Tibial nerve (tissue), 3 donors: Measurements from ENCODE around the gene PPP2R3A.

Source experiments
- POLR2A ChIP-seq, 2 donors: fragments of 450-650 bp; IDR thresholded peaks; one replicate each; pipeline ENCODE4 v1.6.1; 2017; ENCODE audit warnings: antibody characterized with exemption in 2 of 2, mild to moderate bottlenecking in 2 of 2, moderate library complexity in 2 of 2
- TF ChIP-seq, protein P1 (sequence below), 5 experiments: fragments of 200-600 bp in 3 of 5; fragments of 450-650 bp in 2 of 5; sonication (generic) in 3 of 5; IDR thresholded peaks; one replicate each; pipeline ENCODE4 v1.5.1; 2016 to 2019; ENCODE audit warnings: antibody characterized with exemption in 5 of 5, mild to moderate bottlenecking in 3 of 5, moderate library complexity in 2 of 5

DNA sequence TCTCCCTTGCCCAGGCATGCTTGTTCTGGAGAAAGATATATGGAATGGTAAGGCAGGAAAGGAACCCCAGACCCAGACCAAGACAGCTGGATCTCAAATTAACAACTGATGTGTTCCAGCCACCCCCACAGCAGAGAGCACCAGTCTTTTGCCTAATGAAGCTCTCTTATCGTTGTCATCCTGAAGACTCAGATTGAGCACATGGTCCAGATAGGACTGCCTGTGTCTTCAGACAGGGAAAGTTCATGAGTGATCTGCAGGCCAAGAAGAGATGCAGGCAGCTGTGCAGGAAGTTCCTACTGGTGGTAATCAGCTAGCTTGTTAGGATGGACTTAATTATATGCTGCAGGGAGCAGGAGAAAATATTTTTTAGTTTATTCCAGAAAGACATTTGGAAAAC, 53.3 kb downstream of the PPP2R3A start:
- TF ChIP-seq, protein P1, sequence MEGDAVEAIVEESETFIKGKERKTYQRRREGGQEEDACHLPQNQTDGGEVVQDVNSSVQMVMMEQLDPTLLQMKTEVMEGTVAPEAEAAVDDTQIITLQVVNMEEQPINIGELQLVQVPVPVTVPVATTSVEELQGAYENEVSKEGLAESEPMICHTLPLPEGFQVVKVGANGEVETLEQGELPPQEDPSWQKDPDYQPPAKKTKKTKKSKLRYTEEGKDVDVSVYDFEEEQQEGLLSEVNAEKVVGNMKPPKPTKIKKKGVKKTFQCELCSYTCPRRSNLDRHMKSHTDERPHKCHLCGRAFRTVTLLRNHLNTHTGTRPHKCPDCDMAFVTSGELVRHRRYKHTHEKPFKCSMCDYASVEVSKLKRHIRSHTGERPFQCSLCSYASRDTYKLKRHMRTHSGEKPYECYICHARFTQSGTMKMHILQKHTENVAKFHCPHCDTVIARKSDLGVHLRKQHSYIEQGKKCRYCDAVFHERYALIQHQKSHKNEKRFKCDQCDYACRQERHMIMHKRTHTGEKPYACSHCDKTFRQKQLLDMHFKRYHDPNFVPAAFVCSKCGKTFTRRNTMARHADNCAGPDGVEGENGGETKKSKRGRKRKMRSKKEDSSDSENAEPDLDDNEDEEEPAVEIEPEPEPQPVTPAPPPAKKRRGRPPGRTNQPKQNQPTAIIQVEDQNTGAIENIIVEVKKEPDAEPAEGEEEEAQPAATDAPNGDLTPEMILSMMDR (IDR thresholded peaks at IDR 0.05), result no peak
- no peak for TF ChIP-seq POLR2A (IDR thresholded peaks at IDR 0.05)
